Right lobe of liver (tissue), 4 donors: ENCODE results near the gene CACNA2D3.

ENCODE experiments used
- CTCF ChIP-seq, 4 donors: fragments of 200-600 bp in 3 of 4; fragments of 450-650 bp in 1 of 4; IDR thresholded peaks; one replicate each; pipeline versions ENCODE4 v1.5.1 to v1.8.0; 2016 to 2022; ENCODE audit warnings: antibody characterized with exemption in 4 of 4, mild to moderate bottlenecking in 2 of 4
- POLR2A ChIP-seq: fragments of 450-650 bp; IDR thresholded peaks from one replicate; pipeline ENCODE4 v1.6.1; 2017; ENCODE audit warnings: antibody characterized with exemption, mild to moderate bottlenecking
- donor health status: DM: no; HTN: no; CAD: no.
- donor health status: DM: no; HTN: no; CAD: no.
- donor health status: DM: no; HTN: yes; CAD: no.

- TF ChIP-seq CTCF (IDR thresholded peaks at IDR 0.05) (no peak), POLR2A (no peak)
These were observed 156.7 kb downstream of the CACNA2D3 start for GRCh38 chr3:54279005-54279583.
